Measurements from ENCODE around the gene KPNA1.
A peak's percentile ranks its signal among the peaks of the same experiment; 100 is the strongest.

Gene KPNA1

GRCh38 chr3:122514123-122515019 lies at the start of gene KPNA1:
KPNA1 (minus strand) TSS chr3:122514939; CDS start chr3:122496565, 18,374 bp downstream.
- DNase-seq (ENCODE audit: low read depth in 4 of 4, low spot score in 1 of 4) = peak; percentile 60 to 82 (median 73)

DNA sequence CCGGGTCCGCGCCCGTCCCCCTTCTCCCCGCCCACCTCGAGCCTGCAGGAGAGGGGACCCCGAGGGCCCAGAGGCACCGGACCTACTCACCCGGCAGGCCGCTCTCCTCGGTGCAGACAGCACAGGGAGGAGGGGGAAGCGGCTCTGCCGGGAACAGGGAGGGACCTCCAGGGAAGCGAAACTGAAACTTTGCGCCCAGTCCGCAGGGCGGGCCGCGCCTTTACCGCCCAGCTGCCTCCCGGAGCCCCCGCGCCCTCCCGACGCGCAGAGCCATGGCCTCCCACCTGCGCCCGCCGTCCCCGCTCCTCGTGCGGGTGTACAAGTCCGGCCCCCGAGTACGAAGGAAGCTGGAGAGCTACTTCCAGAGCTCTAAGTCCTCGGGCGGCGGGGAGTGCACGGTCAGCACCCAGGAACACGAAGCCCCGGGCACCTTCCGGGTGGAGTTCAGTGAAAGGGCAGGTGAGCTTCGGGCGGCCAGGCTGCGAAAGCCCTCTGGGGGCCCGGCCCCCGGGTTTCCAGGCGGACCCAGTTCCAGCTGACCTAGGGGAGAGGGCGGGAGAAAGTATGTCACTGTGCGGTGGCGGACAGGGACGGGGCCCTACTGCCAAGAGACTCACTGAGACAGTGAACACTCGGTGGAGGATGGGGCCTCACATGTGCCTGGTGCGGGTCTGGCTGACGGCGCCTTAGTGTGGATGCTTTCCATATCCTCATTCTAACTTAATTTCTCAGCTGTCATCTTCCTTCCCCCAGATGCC lies 49.6 kb upstream of the KPNA1 start, which contains the start of the genes DTX3L and PARP9:
Gene DTX3L (plus strand): TSS at position 184 of the 758 bp plus-strand sequence. CDS start 89 bp downstream, at position 273.
Gene PARP9 (minus strand): TSS at position 146 of the 758 bp plus-strand sequence. CDS start 4,680 bp downstream, outside the sequence.
- DNase-seq (ENCODE audit: low read depth in 4 of 4, low spot score in 1 of 4) = peak; percentile 31 to 59 (median 54)

DNA sequence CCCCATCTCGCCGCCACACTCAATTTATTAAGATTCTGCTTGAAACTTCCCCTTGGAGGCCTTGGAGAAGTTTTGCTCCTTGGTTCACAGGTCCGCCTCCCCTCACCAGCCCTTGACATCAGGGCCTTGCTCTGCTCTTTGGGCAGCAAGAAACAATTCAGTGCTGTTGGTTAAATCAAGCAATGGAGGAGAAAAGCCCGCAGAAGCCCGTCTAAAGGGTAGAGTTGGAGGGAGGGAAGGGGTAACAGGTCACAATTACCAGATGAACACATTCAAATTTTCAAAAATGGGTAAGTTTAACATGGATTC lies 48.9 kb upstream of the KPNA1 start:
- DNase-seq (ENCODE audit: low read depth in 4 of 4, low spot score in 1 of 4) = no peak

GRCh38 chr3:122562923-122563716 lies 48.4 kb upstream of the KPNA1 start:
- DNase-seq (ENCODE audit: low read depth in 4 of 4, low spot score in 1 of 4) = no peak

- peak in 3 of 4 experiments; percentile 32 to 35 (median 32) for DNase-seq (ENCODE audit: low read depth in 4 of 4, low spot score in 1 of 4)
These were observed 45.9 kb upstream of the KPNA1 start for GRCh38 chr3:122560680-122561079.

DNA sequence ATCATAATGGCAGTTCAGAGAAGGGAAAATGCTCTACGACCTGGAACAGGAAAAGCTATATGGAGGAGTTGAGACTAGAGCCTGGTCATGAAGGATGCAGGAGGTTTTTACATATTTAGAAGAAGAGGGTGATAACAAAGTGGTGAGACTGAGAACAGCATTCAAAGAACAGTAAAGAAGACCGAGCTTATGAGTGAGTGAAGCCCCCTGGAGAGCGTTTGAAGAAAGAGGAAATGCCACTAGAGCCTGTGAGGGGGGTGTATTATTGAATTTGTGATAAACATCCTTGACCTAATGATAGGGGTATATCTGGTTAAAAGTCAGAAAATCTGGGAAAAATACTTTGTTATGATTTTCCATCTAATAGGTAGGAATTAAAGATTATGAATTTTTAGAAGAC lies 45.2 kb upstream of the KPNA1 start:
- no peak for DNase-seq (ENCODE audit: low read depth in 4 of 4, low spot score in 1 of 4)

DNA sequence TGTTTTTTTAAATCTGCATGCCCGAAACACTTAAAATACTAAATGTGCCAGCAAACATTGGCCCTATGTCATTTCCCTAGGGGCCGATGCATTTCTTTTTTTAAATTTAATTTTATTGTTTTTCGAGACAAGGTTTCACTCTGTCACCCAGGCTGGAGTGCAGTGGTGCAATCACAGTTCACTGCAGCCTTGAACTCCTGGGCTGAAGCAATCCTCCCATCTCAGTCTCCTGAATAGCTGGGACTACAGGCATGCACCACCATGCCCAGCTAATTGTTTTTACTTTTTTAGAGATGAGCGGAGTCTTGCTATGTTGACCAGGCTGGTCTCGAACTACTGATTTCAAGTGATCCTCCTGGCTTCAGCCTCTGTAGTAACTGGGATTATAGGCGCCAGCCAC lies 43.9 kb upstream of the KPNA1 start:
- no peak for DNase-seq (ENCODE audit: low read depth in 4 of 4, low spot score in 1 of 4)

- DNase-seq (ENCODE audit: low read depth in 4 of 4, low spot score in 1 of 4) = no peak
These were observed 42.6 kb upstream of the KPNA1 start for GRCh38 chr3:122557356-122557755.

DNA sequence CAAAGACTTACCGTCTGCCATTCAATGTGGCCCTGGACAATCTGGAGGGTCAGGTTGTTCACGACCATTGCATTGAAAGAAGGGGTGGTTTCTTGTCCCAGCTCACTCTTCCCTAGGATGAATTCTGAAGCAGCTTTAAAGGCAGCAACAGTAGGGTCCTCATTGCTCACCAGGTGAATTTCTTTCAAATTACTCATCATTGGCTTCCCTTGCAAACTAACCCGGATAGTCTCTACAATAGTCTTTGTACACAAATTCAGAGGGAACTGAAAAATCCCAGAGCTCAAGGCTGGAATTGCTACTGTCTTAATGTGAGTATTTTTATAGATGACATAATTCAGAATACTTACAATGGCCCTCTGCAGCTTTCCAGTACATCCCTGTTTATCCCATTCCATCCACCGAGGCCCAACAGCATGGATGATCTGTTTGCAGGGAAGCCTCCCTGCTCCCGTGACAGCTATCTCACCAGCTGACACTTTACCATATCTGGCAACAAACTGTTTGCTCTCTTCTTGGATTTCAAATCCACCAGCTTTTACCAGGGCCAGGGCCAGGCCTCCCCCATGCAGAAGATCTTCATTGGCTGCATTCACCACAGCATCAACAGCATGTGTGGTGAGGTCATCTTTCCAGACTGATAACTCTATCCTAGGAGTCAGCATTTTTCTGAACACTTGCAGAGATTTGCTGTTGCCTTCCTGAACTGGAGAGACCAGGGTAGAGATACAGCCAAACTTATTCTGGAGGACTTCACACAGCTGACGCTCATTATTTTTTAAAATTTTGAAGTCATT lies 40.7 kb upstream of the KPNA1 start:
- DNase-seq (ENCODE audit: low read depth in 4 of 4, low spot score in 1 of 4) = no peak

GRCh38 chr3:122553171-122553570 lies 38.4 kb upstream of the KPNA1 start:
- no peak for DNase-seq (ENCODE audit: low read depth in 4 of 4, low spot score in 1 of 4)

GRCh38 chr3:122548619-122549018 lies 33.9 kb upstream of the KPNA1 start:
- no peak for DNase-seq (ENCODE audit: low read depth in 4 of 4, low spot score in 1 of 4)

DNA sequence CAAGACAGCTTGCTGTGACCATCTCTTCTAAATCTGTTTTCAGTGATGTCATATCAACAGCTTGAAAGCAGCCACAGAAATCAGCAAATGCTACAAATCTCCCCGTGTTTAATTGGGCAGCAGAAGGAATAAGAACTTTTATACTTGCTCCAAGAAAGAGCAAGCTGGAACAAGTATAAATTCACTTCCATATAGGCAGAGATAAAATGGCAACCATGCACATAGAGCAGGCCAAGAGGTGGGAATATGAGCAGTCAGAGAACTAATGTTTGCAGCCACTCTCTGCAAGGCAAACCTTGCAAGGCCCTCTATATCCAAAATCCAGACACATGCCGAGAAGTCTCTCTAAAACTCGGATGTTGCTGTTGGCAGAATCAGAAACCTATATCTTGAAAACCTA lies 33.3 kb upstream of the KPNA1 start:
- no peak for DNase-seq (ENCODE audit: low read depth in 4 of 4, low spot score in 1 of 4)

- DNase-seq (ENCODE audit: low read depth in 4 of 4, low spot score in 1 of 4) = no peak
These were observed 31.4 kb upstream of the KPNA1 start for GRCh38 chr3:122546151-122546550.

- DNase-seq (ENCODE audit: low read depth in 4 of 4, low spot score in 1 of 4) = no peak
These were observed 24.3 kb upstream of the KPNA1 start for GRCh38 chr3:122538956-122539490.

- no peak for DNase-seq (ENCODE audit: low read depth in 4 of 4, low spot score in 1 of 4)
These were observed 21.9 kb upstream of the KPNA1 start for GRCh38 chr3:122536632-122537001.

- DNase-seq (ENCODE audit: low read depth in 4 of 4, low spot score in 1 of 4) = no peak
These were observed 21.4 kb upstream of the KPNA1 start for GRCh38 chr3:122535964-122536631.

DNA sequence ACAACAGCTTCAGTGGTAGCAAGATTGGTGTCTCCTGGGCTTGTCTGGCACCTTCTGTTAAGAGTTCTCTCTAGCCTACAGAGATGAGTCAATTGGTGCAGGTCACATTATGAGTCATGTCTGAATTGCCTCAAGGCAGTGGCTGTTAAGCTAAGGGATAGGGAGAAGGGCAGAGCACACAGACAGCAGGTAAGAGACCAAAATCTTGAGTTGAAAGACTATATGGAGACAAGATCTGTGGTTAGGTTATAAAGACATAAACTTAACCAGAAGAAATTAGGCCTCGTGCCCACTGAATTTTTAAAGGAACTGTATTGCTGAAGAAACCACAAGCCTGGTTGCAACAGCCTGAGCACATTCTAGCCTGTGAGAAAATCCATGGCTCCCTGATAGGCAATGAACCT lies 19.2 kb upstream of the KPNA1 start:
- DNase-seq (ENCODE audit: low read depth in 4 of 4, low spot score in 1 of 4) = peak in 3 of 4 experiments; percentile 12 to 28 (median 21)

DNA sequence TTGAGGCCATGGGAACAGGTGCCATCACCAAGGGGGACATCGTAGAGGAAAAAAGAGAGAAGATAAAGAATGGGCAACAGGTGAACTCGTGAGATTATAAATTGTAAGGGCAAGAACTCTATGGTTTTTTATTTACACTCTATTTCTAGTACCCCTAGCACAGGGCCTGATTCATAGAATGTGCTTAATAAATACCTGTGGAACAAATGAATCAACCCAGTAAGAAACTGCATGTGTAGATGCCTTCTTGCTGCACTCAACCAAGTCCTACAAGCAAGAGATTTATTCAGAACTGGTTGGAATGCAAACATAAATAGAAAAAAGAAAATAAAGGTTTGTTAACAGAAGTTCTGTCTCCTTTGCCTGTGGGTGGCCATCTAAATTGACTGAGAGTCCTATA lies 18.7 kb upstream of the KPNA1 start:
- no peak for DNase-seq (ENCODE audit: low read depth in 4 of 4, low spot score in 1 of 4)

- DNase-seq (ENCODE audit: low read depth in 4 of 4, low spot score in 1 of 4) = no peak
These were observed 15.4 kb upstream of the KPNA1 start for GRCh38 chr3:122530164-122530563.

DNA sequence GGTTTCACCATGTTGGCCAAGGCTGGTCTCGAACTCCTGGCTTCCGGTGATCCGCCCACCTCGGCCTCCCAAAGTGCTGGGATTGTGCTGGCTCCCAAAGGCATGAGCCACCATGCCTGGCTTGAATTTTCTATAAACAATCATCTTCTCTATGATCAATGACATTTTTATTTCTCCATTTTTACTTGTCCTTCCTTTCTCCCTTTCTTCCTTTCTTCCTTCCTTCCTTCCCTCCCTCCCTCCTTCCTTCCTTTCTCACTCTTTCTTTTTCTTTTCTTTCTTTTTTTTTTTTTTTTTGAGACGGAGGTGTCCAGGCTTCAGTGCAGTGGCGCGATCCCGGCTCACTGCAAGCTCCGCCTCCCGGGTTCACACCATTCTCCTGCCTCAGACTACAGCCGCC lies 8.6 kb upstream of the KPNA1 start:
- DNase-seq (ENCODE audit: low read depth in 4 of 4, low spot score in 1 of 4) = no peak
